HEK293T (cell line): ENCODE measurements around the gene SLC25A13.

Experiments used
- ARNT ChIP-seq: fragments of 450-650 bp; IDR thresholded peaks from 2 replicates; pipeline ENCODE4 v1.6.1; 2017; ENCODE audit warnings: mild to moderate bottlenecking
- FOXA1 ChIP-seq: fragments of 450-650 bp; IDR thresholded peaks from 2 replicates; pipeline ENCODE4 v1.6.1; 2016; ENCODE audit warnings: mild to moderate bottlenecking
- FOXK2 ChIP-seq: fragments of 450-650 bp; IDR thresholded peaks from 2 replicates; pipeline ENCODE4 v1.6.1; 2016; ENCODE audit warnings: mild to moderate bottlenecking
- FOXM1 ChIP-seq: fragments of 450-650 bp; IDR thresholded peaks from 2 replicates; pipeline ENCODE4 v1.6.1; 2017; ENCODE audit warnings: mild to moderate bottlenecking, borderline replicate concordance
- L3MBTL2 ChIP-seq: fragments of 450-650 bp; conservative IDR thresholded peaks from 2 replicates; pipeline ENCODE4 v1.6.1; 2016; ENCODE audit warnings: mild to moderate bottlenecking
- NFRKB ChIP-seq: fragments of 450-650 bp; IDR thresholded peaks from 2 replicates; pipeline ENCODE4 v1.6.1; 2016; ENCODE audit warnings: mild to moderate bottlenecking, moderate library complexity
- ZNF384 ChIP-seq: fragments of 450-650 bp; IDR thresholded peaks from 2 replicates; pipeline ENCODE4 v1.6.1; 2016

GRCh38 chr7:96090756-96091155 lies 231.1 kb downstream of the SLC25A13 start:
- TF ChIP-seq ARNT (no peak), NFRKB (no peak), FOXA1 (no peak), FOXK2 (no peak), FOXM1 (no peak), ZNF384 (no peak), L3MBTL2 (no peak)
